Activated CD4-positive, alpha-beta T cell treated with anti-CD3 and anti-CD28 coated beads, Interleukin-2, amount 10 ng/mL, durations not matched to agents 24 days and 14 days (primary cell): ENCODE results near the gene RAB11FIP4. TPM values are rescaled to one million over a fixed set of nuclear protein-coding genes. Genes with fewer than 3 reads are reported as not detected.

Experiments used
- DNase-seq: peaks from one replicate; pipeline ENCODE4 v3.0.0; 2022
- H3K27ac Mint-ChIP-seq: one replicate; pipeline ENCODE4 v1.8.0; 2022; ENCODE audit warnings: mild to moderate bottlenecking, mixed read lengths
- H3K27me3 Mint-ChIP-seq: one replicate; pipeline ENCODE4 v1.8.0; 2022; ENCODE audit warnings: mixed read lengths
- H3K36me3 Mint-ChIP-seq: one replicate; pipeline ENCODE4 v1.8.0; 2022; ENCODE audit warnings: low read depth, mild to moderate bottlenecking, mixed read lengths
- H3K4me1 Mint-ChIP-seq: one replicate; pipeline ENCODE4 v1.8.0; 2021; ENCODE audit warnings: mixed read lengths
- H3K4me3 Mint-ChIP-seq: one replicate; pipeline ENCODE4 v1.8.0; 2022; ENCODE audit warnings: mild to moderate bottlenecking, moderate library complexity, mixed read lengths
- H3K9me3 Mint-ChIP-seq: one replicate; pipeline ENCODE4 v1.8.0; 2021; ENCODE audit warnings: mixed read lengths
- intact Hi-C: fragments of 100-400 bp; cut with micrococcal nuclease; formaldehyde crosslinking; loops from one replicate; pipeline ENCODE4 v1.15.1; 2023
- total RNA-seq: library from RNA; stranded (reverse); gene quantifications from 2 replicates; pipeline ENCODE4 v1.2.3, GENCODE V29; 2022

RAB11FIP4 gene
- total RNA-seq, 1 donor from 2014 or later: 24.3 TPM

GRCh38 chr17:31425282-31426040 is 34.0 kb downstream of the RAB11FIP4 start:
- no peak for DNase-seq
- Mint-ChIP-seq H3K36me3 (no peaks in the 10 kb centered on the region), H3K9me3 (no peaks in the 10 kb centered on the region), H3K27me3 (peaks cover 7% of the 10 kb centered on the region), H3K27ac (no peak overlapping the region), H3K4me3 (no peak overlapping the region), H3K4me1 (no peaks in the 10 kb centered on the region)
- intact Hi-C loops: no loop called here

- Mint-ChIP-seq H3K4me1 (peaks cover 2% of the 10 kb centered on the region), H3K27me3 (peaks cover 17% of the 10 kb centered on the region), H3K9me3 (no peaks in the 10 kb centered on the region), H3K4me3 (no peak overlapping the region), H3K27ac (no peak overlapping the region), H3K36me3 (no peaks in the 10 kb centered on the region)
- intact Hi-C loops: no loop called here
- DNase-seq: no peak
Measured at GRCh38 chr17:31427684-31428083, 36.2 kb downstream of the RAB11FIP4 start.

- DNase-seq: no peak
- peaks cover 17% of the 10 kb centered on the region for H3K27me3 Mint-ChIP-seq
- intact Hi-C loops: no loop called here
- no peaks in the 10 kb centered on the region for H3K36me3 Mint-ChIP-seq
- no peaks in the 10 kb centered on the region for H3K9me3 Mint-ChIP-seq
- H3K4me3 Mint-ChIP-seq: no peak overlapping the region
- peaks cover 6% of the 10 kb centered on the region for H3K4me1 Mint-ChIP-seq
- H3K27ac Mint-ChIP-seq: no peak overlapping the region
Measured at GRCh38 chr17:31428111-31428510, 36.6 kb downstream of the RAB11FIP4 start.

GRCh38 chr17:31428512-31428911 is 37.0 kb downstream of the RAB11FIP4 start:
- Mint-ChIP-seq H3K4me1 (peaks cover 9% of the 10 kb centered on the region), H3K27me3 (peaks cover 17% of the 10 kb centered on the region), H3K9me3 (no peaks in the 10 kb centered on the region), H3K4me3 (no peak overlapping the region), H3K27ac (no peak overlapping the region), H3K36me3 (no peaks in the 10 kb centered on the region)
- intact Hi-C loops: no loop called here
- no peak for DNase-seq

- DNase-seq: no peak
- H3K4me1 Mint-ChIP-seq: peaks cover 14% of the 10 kb centered on the region
- H3K27me3 Mint-ChIP-seq: peaks cover 24% of the 10 kb centered on the region
- H3K27ac Mint-ChIP-seq: no peak overlapping the region
- H3K4me3 Mint-ChIP-seq: no peak overlapping the region
- intact Hi-C loops: no loop called here
- no peaks in the 10 kb centered on the region for H3K9me3 Mint-ChIP-seq
- no peaks in the 10 kb centered on the region for H3K36me3 Mint-ChIP-seq
Measured at GRCh38 chr17:31431098-31431851, 39.8 kb downstream of the RAB11FIP4 start.

GRCh38 chr17:31431852-31432658 is 40.6 kb downstream of the RAB11FIP4 start:
- intact Hi-C loops: no loop called here
- no peaks in the 10 kb centered on the region for H3K36me3 Mint-ChIP-seq
- H3K9me3 Mint-ChIP-seq: no peaks in the 10 kb centered on the region
- H3K27ac Mint-ChIP-seq: no peak overlapping the region
- no peak overlapping the region for H3K4me3 Mint-ChIP-seq
- no peak for DNase-seq
- peaks cover 14% of the 10 kb centered on the region for H3K4me1 Mint-ChIP-seq
- H3K27me3 Mint-ChIP-seq: peaks cover 24% of the 10 kb centered on the region

GRCh38 chr17:31433091-31433790 is 41.8 kb downstream of the RAB11FIP4 start:
- no peak overlapping the region for H3K27ac Mint-ChIP-seq

GRCh38 chr17:31433811-31434726 is 42.6 kb downstream of the RAB11FIP4 start:
- Mint-ChIP-seq H3K9me3 (no peaks in the 10 kb centered on the region), H3K27ac (no peak overlapping the region), H3K36me3 (no peaks in the 10 kb centered on the region), H3K4me1 (peaks cover 14% of the 10 kb centered on the region), H3K4me3 (no peak overlapping the region), H3K27me3 (peaks cover 22% of the 10 kb centered on the region)
- intact Hi-C loops: no loop called here
- no peak for DNase-seq

More at GRCh38 chr17:31433091-31433790, 41.8 kb downstream of the RAB11FIP4 start:
- Mint-ChIP-seq H3K4me1 (peaks cover 14% of the 10 kb centered on the region), H3K36me3 (no peaks in the 10 kb centered on the region), H3K9me3 (no peaks in the 10 kb centered on the region), H3K27me3 (peaks cover 24% of the 10 kb centered on the region), H3K4me3 (no peak overlapping the region)
- intact Hi-C loops: no loop called here
- peak; percentile 84 for DNase-seq

GRCh38 chr17:31434727-31435050 is 43.2 kb downstream of the RAB11FIP4 start:
- H3K36me3 Mint-ChIP-seq: no peaks in the 10 kb centered on the region
- no peak for DNase-seq
- intact Hi-C loops: no loop called here
- H3K4me1 Mint-ChIP-seq: peaks cover 14% of the 10 kb centered on the region
- peaks cover 24% of the 10 kb centered on the region for H3K27me3 Mint-ChIP-seq
- no peaks in the 10 kb centered on the region for H3K9me3 Mint-ChIP-seq
- H3K4me3 Mint-ChIP-seq: no peak overlapping the region
- H3K27ac Mint-ChIP-seq: no peak overlapping the region

GRCh38 chr17:31435581-31435980 is 44.1 kb downstream of the RAB11FIP4 start:
- H3K4me1 Mint-ChIP-seq: peaks cover 14% of the 10 kb centered on the region
- peaks cover 18% of the 10 kb centered on the region for H3K27me3 Mint-ChIP-seq
- no peaks in the 10 kb centered on the region for H3K9me3 Mint-ChIP-seq
- intact Hi-C loops: no loop called here
- no peaks in the 10 kb centered on the region for H3K36me3 Mint-ChIP-seq
- DNase-seq: no peak
- no peak overlapping the region for H3K4me3 Mint-ChIP-seq
- H3K27ac Mint-ChIP-seq: no peak overlapping the region

GRCh38 chr17:31437720-31438400 is 46.4 kb downstream of the RAB11FIP4 start:
- no peak for DNase-seq
- H3K27me3 Mint-ChIP-seq: peaks cover 9% of the 10 kb centered on the region
- intact Hi-C loops: loop anchor here (1.0 to 2.0 kb wide), 2 partner anchors 87 to 405 kb away; no protein-coding TSS in a partner anchor
- H3K4me1 Mint-ChIP-seq: peaks cover 10% of the 10 kb centered on the region
- H3K27ac Mint-ChIP-seq: no peak overlapping the region
- H3K4me3 Mint-ChIP-seq: no peak overlapping the region
- H3K36me3 Mint-ChIP-seq: no peaks in the 10 kb centered on the region
- no peaks in the 10 kb centered on the region for H3K9me3 Mint-ChIP-seq

- intact Hi-C loops: no loop called here
Measured at GRCh38 chr17:31439716-31440115, 48.2 kb downstream of the RAB11FIP4 start.

More at GRCh38 chr17:31439716-31440115, 48.2 kb downstream of the RAB11FIP4 start:
- H3K4me3 Mint-ChIP-seq: no peak overlapping the region
- peaks cover 7% of the 10 kb centered on the region for H3K27me3 Mint-ChIP-seq
- DNase-seq: no peak
- H3K4me1 Mint-ChIP-seq: peaks cover 2% of the 10 kb centered on the region
- no peaks in the 10 kb centered on the region for H3K36me3 Mint-ChIP-seq
- H3K9me3 Mint-ChIP-seq: no peaks in the 10 kb centered on the region
- no peak overlapping the region for H3K27ac Mint-ChIP-seq
